HL-60 (cell line): Measurements from ENCODE around the gene GABBR2.

Experiments
- DNase-seq, 2 experiments: peaks; one replicate each; pipeline ENCODE4 v3.0.0-alpha.2; 2010 to 2020; ENCODE audit warnings: low read depth in 1 of 2, low spot score in 1 of 2
- H3K27ac ChIP-seq: fragments of 250-450 bp; sonication (Bioruptor Pico); replicated peaks from 2 replicates; pipeline ENCODE4 v1.5.1; 2020; ENCODE audit warnings: mild to moderate bottlenecking, moderate library complexity
- H3K27me3 ChIP-seq: fragments of 250-450 bp; sonication (Bioruptor Pico); 2 replicates; pipeline ENCODE4 v1.5.1; 2021; ENCODE audit warnings: mild to moderate bottlenecking, moderate library complexity; ENCODE audit not compliant: insufficient read depth, poor library complexity, severe bottlenecking
- H3K4me3 ChIP-seq: replicated peaks from 2 replicates; pipeline ENCODE4 v1.5.1; 2011; ENCODE audit warnings: mild to moderate bottlenecking, control low read depth, low read length; ENCODE audit not compliant: insufficient read depth
- GABPA ChIP-seq: IDR thresholded peaks from 2 replicates; pipeline ENCODE4 v1.6.1; 2012; ENCODE audit warnings: low read depth
- POLR2AphosphoS5 ChIP-seq: IDR thresholded peaks from 2 replicates; pipeline ENCODE4 v1.6.1; 2012; ENCODE audit warnings: low read depth
- SPI1 ChIP-seq: IDR thresholded peaks from 2 replicates; pipeline ENCODE4 v1.6.1; 2012; ENCODE audit warnings: low read depth, mild to moderate bottlenecking, borderline replicate concordance
- TF ChIP-seq, protein P1 (sequence below): IDR thresholded peaks from 2 replicates; pipeline ENCODE4 v1.6.1; 2012; ENCODE audit warnings: low read depth; ENCODE audit not compliant: insufficient replicate concordance
- TF ChIP-seq, protein P2 (sequence below): IDR thresholded peaks from one replicate; pipeline ENCODE4 v1.5.1; 2011; ENCODE audit warnings: low read length, control low read depth, inconsistent platforms; ENCODE audit not compliant: insufficient read depth

Gene GABBR2

DNA sequence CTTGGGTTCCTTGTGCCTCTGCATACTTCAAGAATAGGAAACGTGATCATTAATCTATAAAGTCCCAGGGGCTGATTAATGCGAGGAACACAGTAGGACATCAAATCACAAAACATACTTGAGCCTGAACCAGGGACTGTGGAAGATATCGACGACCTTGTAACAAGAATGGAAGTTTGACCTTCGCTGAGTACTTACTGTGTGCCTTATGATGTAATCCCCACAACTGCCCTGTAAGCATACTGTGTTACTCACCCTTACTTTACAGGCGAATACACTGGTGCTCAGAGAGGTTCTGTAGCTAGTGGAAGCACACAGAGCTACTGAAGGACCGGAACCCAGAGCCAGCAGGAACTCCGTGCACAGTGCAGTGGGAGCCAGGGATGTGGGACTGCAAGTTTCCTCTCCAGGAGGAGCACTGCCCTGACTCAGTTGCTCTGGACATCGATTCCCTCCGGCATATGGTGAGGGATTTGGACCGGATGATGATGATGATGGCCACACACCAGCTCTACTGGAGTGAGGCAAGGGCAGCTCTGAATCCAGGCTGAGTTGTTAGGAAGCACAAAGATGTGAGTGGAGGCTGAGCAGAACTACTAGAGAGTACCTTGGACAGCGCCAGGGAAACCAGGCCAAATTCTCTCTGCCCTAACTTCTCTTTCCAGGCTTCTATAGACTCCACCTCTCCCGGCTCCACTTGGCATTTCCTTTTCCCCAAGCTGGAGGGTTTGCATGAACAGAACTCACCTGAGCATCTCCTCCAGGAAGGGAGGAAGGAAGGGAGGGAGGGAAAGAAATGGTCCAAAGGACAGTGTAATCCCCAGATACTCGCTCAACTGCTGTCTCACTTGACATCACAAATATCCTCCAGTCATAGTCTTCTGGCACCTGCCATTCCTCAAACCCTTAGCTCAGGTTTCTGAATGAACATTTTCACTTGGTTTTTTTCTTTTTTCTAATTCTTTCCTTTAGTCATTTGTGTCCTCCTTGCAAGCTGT is 1.5 kb upstream of the GABBR2 start:
- no peak overlapping the region for H3K27ac ChIP-seq
- peaks cover 34% of the 10 kb centered on the region for H3K27me3 ChIP-seq
- TF ChIP-seq, protein P1, sequence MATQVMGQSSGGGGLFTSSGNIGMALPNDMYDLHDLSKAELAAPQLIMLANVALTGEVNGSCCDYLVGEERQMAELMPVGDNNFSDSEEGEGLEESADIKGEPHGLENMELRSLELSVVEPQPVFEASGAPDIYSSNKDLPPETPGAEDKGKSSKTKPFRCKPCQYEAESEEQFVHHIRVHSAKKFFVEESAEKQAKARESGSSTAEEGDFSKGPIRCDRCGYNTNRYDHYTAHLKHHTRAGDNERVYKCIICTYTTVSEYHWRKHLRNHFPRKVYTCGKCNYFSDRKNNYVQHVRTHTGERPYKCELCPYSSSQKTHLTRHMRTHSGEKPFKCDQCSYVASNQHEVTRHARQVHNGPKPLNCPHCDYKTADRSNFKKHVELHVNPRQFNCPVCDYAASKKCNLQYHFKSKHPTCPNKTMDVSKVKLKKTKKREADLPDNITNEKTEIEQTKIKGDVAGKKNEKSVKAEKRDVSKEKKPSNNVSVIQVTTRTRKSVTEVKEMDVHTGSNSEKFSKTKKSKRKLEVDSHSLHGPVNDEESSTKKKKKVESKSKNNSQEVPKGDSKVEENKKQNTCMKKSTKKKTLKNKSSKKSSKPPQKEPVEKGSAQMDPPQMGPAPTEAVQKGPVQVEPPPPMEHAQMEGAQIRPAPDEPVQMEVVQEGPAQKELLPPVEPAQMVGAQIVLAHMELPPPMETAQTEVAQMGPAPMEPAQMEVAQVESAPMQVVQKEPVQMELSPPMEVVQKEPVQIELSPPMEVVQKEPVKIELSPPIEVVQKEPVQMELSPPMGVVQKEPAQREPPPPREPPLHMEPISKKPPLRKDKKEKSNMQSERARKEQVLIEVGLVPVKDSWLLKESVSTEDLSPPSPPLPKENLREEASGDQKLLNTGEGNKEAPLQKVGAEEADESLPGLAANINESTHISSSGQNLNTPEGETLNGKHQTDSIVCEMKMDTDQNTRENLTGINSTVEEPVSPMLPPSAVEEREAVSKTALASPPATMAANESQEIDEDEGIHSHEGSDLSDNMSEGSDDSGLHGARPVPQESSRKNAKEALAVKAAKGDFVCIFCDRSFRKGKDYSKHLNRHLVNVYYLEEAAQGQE: peak; percentile 98
- TF ChIP-seq, protein P2, sequence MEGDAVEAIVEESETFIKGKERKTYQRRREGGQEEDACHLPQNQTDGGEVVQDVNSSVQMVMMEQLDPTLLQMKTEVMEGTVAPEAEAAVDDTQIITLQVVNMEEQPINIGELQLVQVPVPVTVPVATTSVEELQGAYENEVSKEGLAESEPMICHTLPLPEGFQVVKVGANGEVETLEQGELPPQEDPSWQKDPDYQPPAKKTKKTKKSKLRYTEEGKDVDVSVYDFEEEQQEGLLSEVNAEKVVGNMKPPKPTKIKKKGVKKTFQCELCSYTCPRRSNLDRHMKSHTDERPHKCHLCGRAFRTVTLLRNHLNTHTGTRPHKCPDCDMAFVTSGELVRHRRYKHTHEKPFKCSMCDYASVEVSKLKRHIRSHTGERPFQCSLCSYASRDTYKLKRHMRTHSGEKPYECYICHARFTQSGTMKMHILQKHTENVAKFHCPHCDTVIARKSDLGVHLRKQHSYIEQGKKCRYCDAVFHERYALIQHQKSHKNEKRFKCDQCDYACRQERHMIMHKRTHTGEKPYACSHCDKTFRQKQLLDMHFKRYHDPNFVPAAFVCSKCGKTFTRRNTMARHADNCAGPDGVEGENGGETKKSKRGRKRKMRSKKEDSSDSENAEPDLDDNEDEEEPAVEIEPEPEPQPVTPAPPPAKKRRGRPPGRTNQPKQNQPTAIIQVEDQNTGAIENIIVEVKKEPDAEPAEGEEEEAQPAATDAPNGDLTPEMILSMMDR: no peak
- DNase-seq: peak; percentile 18 to 19
- H3K4me3 ChIP-seq: no peak overlapping the region

DNA sequence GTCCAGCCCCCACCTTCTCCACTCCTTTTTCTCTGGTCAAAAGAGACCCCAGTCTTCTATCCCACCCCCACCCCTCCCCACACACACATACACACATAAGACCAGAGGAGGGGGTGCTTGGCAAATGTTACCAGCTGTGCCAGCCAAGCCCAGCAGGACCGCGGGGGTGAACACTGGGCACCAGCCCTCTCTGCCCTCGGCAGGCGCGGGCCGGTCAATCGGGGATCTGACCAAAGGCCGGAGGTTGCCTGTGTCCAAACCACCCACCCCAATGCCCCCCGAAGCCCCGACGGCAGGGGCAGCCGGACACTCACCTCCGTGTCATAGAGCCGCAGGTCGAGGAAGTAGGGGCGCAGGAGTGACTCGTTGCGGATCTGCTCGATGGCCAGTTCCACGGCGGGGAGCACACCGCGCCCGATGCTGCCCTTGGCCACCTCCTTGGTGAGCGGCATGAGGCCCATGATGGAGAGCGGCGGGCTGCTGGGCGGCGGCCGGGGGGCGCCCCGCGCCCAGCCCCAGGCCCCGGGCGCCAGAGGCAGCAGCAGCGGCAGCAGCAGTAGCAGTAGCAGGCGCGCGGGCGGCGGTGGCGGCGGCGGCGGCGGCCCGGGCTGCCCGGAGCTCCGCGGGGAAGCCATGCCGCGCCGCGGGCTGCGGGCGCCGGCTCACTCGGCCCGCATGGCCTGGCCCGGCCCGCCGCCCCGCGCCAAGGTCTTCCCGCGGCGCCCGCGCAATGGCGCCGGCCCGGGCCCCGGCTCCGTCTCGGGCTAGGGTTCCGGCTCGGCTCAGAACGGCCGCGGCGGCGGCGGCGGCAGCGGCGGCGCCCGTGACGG is 417 bp downstream of the GABBR2 start:
- Histone ChIP-seq H3K27me3 (peaks cover 38% of the 10 kb centered on the region), H3K27ac (no peak overlapping the region), H3K4me3 (peak overlapping the region; percentile 17; the same call in 1 of the 2 replicates)
- DNase-seq: no peak
- TF ChIP-seq POLR2AphosphoS5 (no peak), GABPA (no peak), SPI1 (no peak)
- TF ChIP-seq, protein P2: no peak
- TF ChIP-seq, protein P1: no peak

DNA sequence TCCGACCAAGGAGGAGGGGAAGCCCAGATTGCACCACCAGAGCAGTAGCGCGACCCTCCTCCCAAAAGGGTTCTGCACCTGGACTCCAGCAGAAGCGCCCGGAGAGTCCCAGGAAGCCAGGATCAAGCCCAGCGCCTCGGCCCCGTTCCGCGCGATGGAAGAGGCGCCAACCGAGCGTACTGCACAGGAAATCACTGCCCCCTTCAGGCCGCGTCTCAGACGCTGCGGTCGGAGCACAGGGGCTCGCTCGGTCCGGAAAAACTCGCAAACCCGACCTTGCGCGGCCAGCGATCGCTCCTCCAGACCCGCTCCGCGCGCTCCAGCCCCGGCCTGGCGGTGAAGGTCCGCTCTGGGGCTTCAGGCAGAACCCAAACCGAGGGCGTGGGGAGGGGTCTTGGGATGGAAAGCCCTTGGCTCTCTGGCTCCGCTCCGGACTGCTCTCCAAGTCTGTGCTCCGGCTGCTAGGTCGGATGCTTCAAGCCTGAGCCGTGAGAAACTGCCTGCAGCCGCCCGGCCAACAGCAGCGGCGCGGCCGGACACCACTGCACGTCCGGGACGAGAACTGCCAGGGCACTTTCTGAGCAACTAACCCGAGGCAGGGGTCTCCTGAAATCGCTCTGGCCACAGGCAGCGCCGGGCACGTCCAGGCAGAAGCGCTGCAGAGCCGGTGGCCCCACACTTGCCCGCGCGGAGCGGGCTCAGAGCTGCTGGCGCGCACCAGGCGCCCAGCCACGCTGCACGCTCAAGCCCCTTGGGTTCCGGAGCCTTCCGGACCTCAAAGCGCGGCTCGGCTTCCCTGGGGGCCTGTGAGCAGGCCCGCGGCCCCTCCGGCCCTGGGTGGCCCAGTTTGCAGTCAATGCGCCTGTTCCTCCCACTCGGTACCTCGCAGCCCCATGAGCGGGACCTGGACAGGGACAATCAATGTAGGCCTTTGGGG is 1.3 kb downstream of the GABBR2 start:
- DNase-seq: peak; percentile 12 to 47
- no peak for TF ChIP-seq SPI1
- TF ChIP-seq, protein P2: peak; percentile 12
- peaks cover 40% of the 10 kb centered on the region for H3K27me3 ChIP-seq
- H3K4me3 ChIP-seq: no peak overlapping the region
- H3K27ac ChIP-seq: no peak overlapping the region
